ENCODE data around the gene HP. TPM values are rescaled to one million over a fixed set of nuclear protein-coding genes. Genes with fewer than 3 reads are reported as not detected.

Gene HP
- total and polyA plus RNA-seq, 2 of the 13 experiments (the other 11 are each of a cell fraction or from before 2014, with no cell fraction given), result 387 to 524 TPM

GRCh38 chr16:72044825-72045359, 9.4 kb upstream of the HP start:
- no peak for FAIRE-seq
- Histone ChIP-seq H3K36me3 (replicated peaks in 1 of 2; ENCODE audit: control insufficient read depth in 1 of 2, insufficient read depth in 2 of 2, low read length in 2 of 2) (no peaks in the 10 kb centered on the region), H3K27me3 (ENCODE audit: control insufficient read depth in 1 of 2, insufficient read depth in 2 of 2, low read length in 2 of 2) (no peaks in the 10 kb centered on the region), H3K79me2 (ENCODE audit: insufficient read depth, low read length) (no peaks in the 10 kb centered on the region), H3K4me2 (ENCODE audit: low read depth, low read length) (0 out of 2 replicates have a peak overlapping the region, but pooled peaks have one; percentile 13), H3K4me1 (ENCODE audit: insufficient read depth, low read length) (peaks cover 47% of the 10 kb centered on the region), H4K20me1 (ENCODE audit: insufficient read depth, low read length) (no peaks in the 10 kb centered on the region), H3K9ac (ENCODE audit: insufficient read depth, low read depth, low read length) (no peak overlapping the region), H3K9me3 (ENCODE audit: low read length) (peaks cover 7% of the 10 kb centered on the region; the same call in 1 of the 2 replicates), H2AFZ (ENCODE audit: low read length) (no peak overlapping the region), H3K27ac (ENCODE audit: extremely low read length, insufficient read depth, low read length) (peak overlapping the region; percentile 36), H3K4me3 (replicated peaks in 1 of 3; ENCODE audit: insufficient read depth in 1 of 3, low read depth in 2 of 3, low read length in 3 of 3) (no peak overlapping the region)
- BruUV-seq (replicated peaks), result no TSS peak
- TF ChIP-seq ZNF740 (CRISPR knock-in tag; IDR thresholded peaks at IDR 0.05) (no peak), ZNF546 (CRISPR knock-in tag; conservative IDR thresholded peaks at IDR 0.05) (no peak), PAXIP1 (CRISPR knock-in tag; conservative IDR thresholded peaks at IDR 0.05) (0 out of 2 replicates have a peak, but pooled peaks have one; percentile 14)
- in situ Hi-C loops (cut with HindIII; ENCODE audit: extremely low pct_ligation_motif_present, low pct_unique_long_range_greater_than_20kb) (no loop called here), intact Hi-C loops (cut with micrococcal nuclease; ENCODE audit: unreplicated experiment) (loop anchor here (1.0 kb wide), 1 partner anchor 13 kb away; no protein-coding TSS in a partner anchor)
- ChIA-PET CTCF (ENCODE audit: low intra/inter-chr PET ratio, low total read pairs) (no interaction called here), POLR2A (no interaction called here)
- WGBS (ENCODE audit: low lambda C conversion rate), result 81% methylated on average over 2 of the region's 2 CpGs
- peak; percentile 20; the same call in 1 of the 3 replicates for ATAC-seq
- DNase-seq (ENCODE audit: low spot score), result no peak

- ATAC-seq (no peak), FAIRE-seq (no peak), DNase-seq (ENCODE audit: low spot score) (no peak)
- Histone ChIP-seq H4K20me1 (ENCODE audit: insufficient read depth, low read length) (no peaks in the 10 kb centered on the region), H3K4me2 (ENCODE audit: low read depth, low read length) (no peak overlapping the region), H3K9ac (ENCODE audit: insufficient read depth, low read depth, low read length) (no peak overlapping the region), H3K4me3 (replicated peaks in 1 of 3; ENCODE audit: insufficient read depth in 1 of 3, low read depth in 2 of 3, low read length in 3 of 3) (no peak overlapping the region), H3K27ac (ENCODE audit: extremely low read length, insufficient read depth, low read length) (no peak overlapping the region), H3K27me3 (ENCODE audit: control insufficient read depth in 1 of 2, insufficient read depth in 2 of 2, low read length in 2 of 2) (no peaks in the 10 kb centered on the region), H3K36me3 (replicated peaks in 1 of 2; ENCODE audit: control insufficient read depth in 1 of 2, insufficient read depth in 2 of 2, low read length in 2 of 2) (no peaks in the 10 kb centered on the region), H3K9me3 (ENCODE audit: low read length) (peaks cover 7% of the 10 kb centered on the region; the same call in 1 of the 2 replicates), H3K4me1 (ENCODE audit: insufficient read depth, low read length) (peaks cover 60% of the 10 kb centered on the region), H2AFZ (ENCODE audit: low read length) (no peak overlapping the region), H3K79me2 (ENCODE audit: insufficient read depth, low read length) (no peaks in the 10 kb centered on the region)
- TF ChIP-seq ATF6 (CRISPR knock-in tag; conservative IDR thresholded peaks at IDR 0.05), result no peak
- TF ChIP-seq ZNF562 (CRISPR knock-in tag; IDR thresholded peaks at IDR 0.05; ENCODE audit: borderline replicate concordance), result peak; percentile 70; the same call in 1 of the 2 replicates
- ChIA-PET CTCF (ENCODE audit: low intra/inter-chr PET ratio, low total read pairs) (no interaction called here), POLR2A (no interaction called here)
- intact Hi-C loops (cut with micrococcal nuclease; ENCODE audit: unreplicated experiment), result no loop called here
- BruUV-seq (replicated peaks), result no TSS peak
- in situ Hi-C loops (cut with HindIII; ENCODE audit: extremely low pct_ligation_motif_present, low pct_unique_long_range_greater_than_20kb), result no loop called here
Observed at GRCh38 chr16:72049110-72049509, 5.2 kb upstream of the HP start.

All from HepG2 (cell line).